CD4-positive, alpha-beta T cell treated with Interleukin-6 for 4 hours (primary cell): ENCODE results near the gene RER1.

Experiments used
- DNase-seq: peaks from one replicate; pipeline ENCODE4 v3.0.0-alpha.2; 2020; ENCODE audit warnings: mixed read lengths

RER1 gene

GRCh38 chr1:2449636-2450454 is 58.2 kb downstream of the RER1 start:
- DNase-seq = no peak

GRCh38 chr1:2451741-2452140 is 60.1 kb downstream of the RER1 start:
- DNase-seq = no peak

DNA sequence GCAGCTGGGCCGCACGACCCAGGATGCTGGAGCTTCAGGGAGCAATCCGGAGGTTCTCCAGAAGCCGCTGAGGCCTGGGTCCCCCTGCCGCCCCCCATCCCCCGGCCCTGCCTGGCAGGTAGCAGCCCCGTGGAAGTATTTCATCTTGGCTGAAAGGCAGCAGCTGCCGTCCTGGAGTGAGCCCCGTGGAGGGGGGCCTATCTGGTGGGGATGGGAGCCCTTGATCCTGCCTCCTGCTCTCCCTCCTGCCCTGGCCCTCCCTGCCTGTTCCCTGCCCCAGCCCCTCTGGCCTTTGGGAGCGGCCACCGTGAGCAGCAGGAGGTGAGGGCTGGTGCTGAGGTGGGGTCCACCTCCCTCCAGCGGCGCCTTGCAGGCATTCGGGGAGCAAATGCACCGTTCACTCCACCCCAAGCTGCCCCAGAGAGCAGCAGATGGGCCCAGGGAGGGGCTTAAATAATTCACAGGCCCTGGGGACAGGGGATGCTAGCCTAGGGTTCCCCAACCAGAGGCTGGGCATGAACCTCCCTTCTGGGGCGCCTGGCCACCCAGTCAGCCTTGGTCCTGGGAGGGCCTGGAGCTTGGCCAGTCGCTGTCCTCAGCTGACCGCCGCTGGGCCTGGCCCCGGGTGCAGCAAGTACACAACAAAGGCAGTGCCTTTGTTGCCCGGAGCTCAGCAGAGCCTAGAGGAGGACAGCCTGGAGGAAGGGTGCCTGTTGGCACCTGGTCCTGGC is 60.7 kb downstream of the RER1 start:
- no peak for DNase-seq

DNA sequence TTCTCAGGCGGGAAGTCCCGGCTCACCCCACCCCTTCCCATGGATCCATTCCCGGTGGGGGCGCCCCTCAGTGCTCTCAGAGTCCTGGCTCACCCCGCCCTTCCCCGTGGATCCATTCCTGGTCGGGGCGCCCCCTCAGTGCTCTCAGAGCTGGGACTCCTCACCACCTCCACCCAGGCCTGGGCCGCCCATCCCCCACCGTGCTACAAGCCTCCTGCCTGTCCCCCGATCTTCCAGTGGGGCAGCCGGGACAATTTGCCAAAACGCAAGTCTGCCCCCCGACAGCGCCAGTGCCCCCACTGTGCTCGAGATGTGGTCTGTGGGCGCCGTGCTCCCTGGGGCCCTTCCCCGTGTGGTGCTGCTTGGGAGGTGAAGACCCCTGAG is 61.3 kb downstream of the RER1 start:
- no peak for DNase-seq

GRCh38 chr1:2454227-2454626 is 62.6 kb downstream of the RER1 start:
- no peak for DNase-seq
